GM19455 (cell line): ENCODE results near the gene CHAF1B.
"Not testable (repeated sequence)": the region's sequence is repeated elsewhere in the genome, so short reads cannot be mapped to it uniquely, and the experiment has no call there.

Source experiments
- ATAC-seq: cut with Tn5 transposase; IDR thresholded peaks from one replicate; pipeline ENCODE4 v1.9.1; 2021; ENCODE audit not compliant: unreplicated experiment

CHAF1B gene

DNA sequence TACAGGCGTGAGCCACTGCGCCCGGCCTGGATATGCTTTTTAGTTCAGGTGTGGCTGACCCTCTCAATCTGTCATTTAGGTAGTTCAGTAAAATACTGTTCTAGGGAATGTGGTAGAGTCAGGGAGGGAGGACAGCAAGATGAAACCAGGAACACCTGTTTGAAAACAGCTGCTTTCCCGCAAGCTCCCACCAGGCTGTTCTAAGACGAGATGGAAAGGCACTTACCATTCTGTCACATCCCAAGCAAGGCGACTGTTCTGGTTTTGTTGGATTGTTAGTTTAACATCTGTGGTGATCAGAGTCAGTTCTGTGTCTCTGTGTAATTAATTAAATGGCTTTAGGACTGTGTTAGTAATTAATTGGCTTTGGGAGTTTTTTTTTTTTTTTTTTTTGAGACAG is 2.9 kb downstream of the CHAF1B start:
- no peak for ATAC-seq

DNA sequence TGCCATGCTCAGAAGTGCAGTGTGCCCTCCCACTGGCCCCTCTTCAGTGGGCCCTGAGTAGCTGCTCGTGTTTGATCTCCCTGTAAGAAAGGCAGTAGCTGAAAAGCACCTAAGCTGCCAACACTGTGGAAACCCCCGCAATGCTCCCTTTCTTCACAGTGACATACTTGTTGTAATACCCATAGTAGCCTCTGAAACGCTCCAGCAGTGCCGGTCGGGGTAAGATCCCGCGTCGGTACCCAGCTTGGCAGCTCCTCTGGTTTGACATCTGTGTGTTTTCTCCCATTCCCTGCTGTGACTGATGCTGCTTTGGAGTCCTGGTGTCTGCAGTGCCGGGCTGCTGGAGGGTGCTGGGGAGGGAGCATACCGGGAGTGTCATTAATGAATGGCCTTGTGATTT is 3.6 kb downstream of the CHAF1B start:
- no peak for ATAC-seq

DNA sequence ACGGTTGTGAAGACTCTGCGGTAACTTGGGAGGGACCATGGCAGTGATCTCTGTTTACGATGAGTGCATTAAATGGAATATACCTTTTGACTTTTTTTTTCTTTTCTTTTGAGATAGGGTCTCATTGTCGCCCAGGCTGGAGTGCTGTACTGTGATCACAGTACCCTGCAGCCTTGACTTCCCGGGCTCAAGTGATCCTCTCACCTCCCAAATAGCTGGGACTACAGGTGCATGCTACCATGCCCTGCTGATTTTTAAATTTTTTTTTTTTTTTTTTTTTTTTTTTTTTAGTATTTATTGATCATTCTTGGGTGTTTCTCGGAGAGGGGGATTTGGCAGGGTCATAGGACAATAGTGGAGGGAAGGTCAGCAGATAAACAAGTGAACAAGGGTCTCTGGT is 6.5 kb downstream of the CHAF1B start:
- not testable (repeated sequence) for ATAC-seq

DNA sequence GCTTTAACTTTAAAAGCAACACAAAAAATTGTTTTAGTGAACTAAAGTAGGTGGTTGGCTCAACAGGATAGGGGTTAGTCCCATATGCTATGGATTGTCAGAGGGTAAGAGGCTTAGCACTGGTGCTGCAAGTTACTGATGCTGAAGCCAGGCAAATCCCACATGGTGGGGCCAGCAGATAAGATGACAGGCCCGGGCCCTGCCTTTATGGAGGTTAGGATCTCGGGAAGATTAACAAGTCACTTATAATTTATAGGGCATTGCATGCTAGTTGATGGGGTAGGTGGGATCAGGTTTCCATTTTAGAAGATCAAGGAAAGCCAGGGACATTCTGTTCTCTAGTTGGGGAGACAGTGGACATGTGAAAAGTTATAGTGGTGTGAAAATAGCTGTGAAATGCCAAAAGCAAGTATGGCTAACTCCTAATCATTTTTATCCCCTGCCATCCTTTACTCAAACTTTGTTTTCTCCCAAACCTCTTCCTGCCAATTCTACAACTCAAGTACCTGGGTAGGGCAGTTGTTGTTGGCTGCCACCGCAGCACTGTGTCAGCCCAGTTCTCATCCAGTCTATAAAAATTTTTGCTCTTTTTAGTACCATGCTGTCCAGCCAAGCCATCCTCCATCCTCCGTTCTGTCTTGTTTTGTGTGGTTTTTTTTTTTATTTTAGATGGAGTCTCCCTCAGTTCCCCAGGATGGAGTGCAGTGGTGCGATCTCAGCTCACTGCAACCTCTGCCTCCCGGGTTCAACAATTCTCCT is 10.3 kb downstream of the CHAF1B start:
- no peak for ATAC-seq

DNA sequence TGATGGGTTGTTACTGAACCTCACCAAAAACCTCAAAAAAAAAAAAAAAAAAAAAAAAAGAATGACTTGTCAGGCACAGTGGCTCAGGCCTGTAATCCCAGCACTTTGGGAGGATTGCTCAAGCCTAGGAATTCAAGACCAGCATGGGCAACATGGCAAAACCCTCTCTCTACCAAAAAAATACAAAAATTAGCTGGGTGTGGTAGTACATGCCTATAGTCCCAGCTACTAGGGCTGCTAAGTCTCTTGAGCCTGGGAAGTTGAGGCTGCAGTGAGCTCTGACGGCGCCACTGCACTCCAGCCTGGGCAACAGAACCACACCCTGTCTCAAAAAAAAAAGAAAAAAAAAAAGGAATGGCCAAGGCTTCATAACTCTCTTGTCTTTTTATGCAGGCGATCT is 11.1 kb downstream of the CHAF1B start:
- no peak for ATAC-seq

DNA sequence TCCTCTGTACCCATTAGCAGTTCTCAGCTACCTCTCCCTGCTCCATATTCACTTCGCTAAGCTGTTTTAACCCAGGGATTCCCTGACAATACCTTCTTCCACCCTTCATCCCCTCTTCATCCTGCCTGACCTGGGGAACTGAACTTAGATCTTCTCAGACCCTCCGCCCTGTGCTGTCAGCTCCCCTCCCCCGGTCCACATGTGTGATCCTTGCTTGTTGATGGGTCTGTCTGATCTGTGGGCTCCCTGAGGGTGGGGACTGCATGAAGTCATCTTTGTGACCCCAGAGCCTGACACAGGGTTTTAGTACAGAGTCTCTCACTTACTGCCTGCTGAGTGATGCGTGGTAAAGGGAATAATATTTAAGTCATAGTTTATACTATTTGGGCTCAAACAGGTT is 11.8 kb downstream of the CHAF1B start:
- no peak for ATAC-seq

DNA sequence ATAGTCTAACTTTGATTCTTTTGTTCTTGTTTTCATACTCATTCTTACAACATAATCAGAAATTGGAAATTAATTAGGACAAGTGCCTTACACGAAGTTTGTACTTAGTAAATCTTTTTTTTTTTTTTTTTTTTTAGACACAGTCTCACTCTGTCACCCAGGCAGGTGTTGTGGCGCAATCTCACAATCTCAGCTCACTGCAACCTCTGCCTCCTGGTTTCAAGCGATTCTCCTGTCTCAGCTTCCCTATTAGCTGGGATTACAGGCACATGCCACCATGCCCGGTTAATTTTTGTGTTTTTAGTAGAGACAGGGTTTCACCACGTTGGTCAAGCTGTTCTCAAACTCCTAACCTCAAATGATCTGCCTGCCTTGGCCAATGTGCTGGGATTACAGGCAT is 12.4 kb downstream of the CHAF1B start:
- no peak for ATAC-seq

DNA sequence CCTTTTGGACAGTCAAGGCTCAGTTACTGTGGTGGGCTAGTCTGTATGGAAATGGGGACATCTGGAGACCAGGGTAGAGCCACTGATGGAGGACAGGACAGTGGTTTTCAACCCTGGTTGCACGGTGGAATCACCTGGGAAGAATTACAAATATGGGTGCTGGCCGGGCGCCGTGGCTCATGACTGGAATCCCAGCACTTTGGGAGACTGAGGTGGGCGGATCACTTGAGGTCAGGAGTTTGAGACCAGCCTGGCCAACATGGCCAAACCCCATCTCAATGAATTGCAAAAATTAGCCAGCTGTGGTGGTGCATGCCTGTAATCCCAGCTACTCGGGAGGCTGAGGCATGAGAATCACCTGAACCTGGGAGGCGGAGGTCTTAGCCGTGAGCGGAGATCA is 14.5 kb downstream of the CHAF1B start:
- not testable (repeated sequence) for ATAC-seq

DNA sequence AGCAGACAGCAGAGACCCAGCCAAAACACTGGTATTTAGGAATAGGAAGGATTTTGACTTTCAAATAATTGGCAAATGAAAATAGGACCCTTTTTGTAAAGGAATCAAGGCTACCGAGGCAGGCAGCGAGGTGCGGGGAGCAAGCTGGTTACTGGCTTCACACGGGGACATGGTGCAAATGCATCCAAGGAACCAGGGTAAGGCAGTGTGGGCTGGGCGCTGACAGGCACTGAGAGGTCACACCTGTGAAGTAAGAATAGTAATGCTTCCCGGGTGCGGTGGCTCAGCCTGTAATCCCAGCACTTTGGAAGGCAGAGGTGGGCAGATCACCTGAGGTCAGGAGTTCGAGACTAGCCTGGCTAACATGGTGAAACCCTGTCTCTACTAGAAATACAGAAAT is 15.5 kb downstream of the CHAF1B start:
- ATAC-seq: no peak

DNA sequence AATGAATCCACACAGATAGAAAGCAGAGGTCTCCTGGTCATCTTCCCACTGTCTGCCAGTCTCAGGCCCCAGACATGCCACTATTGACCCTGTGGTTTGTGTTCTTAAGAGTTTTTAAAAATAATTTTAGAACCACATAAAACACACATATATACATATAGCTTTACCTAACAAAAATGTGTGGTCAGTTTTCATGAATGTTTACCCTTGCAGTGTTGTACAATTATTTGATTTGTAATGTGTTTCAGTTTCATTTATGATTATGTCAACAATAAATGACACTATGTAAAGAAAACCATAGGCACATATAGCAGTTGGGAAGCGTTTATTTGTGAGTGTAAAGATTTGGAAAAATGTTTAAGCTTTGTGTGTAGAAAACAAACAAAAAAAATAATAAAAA is 17.1 kb downstream of the CHAF1B start:
- ATAC-seq: no peak

DNA sequence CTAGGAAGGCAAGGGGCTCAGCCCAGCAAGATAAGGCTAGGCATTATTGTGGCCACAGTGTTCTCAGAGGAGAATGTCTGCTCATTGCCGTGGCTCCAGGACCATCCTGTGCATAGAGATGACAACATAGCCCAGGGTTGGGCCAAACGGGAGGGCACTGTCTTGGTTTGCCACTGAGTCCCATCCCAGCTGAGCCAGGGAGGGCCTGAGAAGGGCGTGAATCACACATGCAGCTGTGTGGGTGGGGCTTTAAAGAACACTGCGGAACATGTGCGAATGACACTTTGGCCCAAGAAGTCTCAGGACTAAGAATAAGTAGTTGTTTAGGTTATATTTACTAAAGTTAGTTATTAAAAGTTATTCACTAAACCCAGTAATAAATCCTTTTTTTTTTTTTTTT is 18.5 kb downstream of the CHAF1B start:
- no peak for ATAC-seq

DNA sequence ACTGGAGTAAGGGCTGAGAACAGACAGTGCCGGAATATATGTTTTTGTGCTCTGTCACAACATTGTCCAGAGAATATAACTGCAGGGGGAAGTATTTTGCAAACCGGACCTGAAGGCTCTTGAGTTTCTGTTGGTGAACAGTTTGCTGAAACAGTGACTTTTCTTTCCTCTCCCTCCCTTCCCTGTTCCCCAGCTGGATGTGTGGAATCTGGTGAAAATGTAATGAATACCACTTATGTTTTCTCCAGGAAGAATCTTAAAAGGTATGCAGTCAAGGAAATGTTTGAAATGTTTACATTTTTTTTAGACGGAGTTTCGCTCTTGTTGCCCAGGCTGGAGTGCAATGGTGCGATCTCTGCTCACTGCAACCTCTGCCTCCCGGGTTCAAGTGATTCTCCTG is 23.4 kb downstream of the CHAF1B start:
- no peak for ATAC-seq

DNA sequence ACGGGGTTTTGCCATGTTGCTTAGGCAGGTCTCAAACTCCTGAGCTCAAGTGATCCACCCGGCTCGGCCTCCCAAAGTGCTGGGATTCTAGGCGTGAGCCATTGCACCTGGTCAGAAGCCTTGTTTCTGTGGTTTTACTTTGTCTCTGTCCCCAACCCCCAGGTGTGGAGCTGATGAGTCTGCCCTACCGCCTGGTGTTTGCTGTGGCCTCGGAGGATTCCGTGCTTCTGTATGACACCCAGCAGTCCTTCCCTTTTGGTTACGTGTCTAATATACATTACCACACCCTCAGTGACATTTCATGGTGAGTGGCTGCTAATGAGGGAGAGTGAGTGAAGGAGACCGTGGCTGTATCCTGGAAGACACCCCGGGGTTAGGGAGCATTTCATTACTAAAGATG is 26.1 kb downstream of the CHAF1B start:
- no peak for ATAC-seq

DNA sequence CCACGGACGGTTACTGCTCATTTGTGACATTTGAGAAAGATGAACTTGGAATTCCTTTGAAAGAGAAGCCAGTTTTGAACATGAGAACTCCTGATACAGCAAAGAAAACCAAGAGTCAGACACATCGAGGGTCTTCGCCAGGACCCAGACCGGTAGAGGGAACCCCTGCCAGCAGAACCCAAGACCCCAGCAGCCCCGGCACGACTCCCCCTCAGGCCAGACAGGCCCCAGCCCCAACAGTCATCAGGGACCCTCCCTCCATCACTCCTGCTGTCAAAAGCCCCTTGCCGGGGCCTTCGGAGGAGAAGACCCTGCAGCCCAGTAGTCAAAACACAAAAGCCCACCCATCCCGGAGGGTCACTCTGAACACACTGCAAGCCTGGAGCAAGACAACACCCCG is 27.7 kb downstream of the CHAF1B start:
- ATAC-seq: no peak

DNA sequence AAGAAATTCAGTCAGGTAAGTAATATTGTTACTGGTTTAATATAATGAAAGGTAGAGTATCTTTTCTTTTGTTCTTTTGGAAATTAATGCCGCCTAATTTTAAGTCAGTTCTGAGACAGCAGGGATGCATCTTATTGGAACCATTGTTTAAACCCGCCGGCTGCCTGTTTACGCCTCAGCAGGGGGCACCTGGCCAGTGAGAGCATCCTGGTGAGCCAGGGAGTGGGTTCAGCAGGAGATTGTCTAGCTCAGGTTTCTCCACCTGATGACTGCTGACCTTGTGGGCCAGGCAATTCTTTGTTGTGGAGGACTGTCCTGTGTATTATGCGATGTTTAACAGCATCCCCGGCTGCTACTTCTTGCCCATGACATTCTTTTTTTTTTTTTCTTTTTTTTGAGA is 30.2 kb downstream of the CHAF1B start:
- ATAC-seq: no peak

DNA sequence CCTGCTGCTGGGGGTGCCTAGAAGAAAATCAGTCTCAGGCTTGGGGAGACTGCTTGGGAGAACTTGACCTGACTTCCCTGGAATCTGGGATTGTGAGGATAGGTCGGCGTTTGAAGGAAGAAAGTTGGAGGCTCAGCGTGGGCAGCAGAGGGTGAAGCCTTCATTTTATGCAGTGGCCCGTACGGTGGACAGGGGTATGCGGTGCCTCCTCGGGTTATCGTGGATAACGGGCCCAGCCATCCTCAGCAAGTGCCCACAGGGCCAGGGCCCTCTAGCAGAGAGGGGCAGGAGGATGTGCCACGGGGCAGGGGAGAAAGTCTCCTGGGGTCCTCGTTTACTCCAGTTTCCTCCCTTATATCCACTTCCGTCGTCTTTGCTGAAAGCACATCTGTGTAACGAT is 34.0 kb downstream of the CHAF1B start:
- ATAC-seq: no peak

DNA sequence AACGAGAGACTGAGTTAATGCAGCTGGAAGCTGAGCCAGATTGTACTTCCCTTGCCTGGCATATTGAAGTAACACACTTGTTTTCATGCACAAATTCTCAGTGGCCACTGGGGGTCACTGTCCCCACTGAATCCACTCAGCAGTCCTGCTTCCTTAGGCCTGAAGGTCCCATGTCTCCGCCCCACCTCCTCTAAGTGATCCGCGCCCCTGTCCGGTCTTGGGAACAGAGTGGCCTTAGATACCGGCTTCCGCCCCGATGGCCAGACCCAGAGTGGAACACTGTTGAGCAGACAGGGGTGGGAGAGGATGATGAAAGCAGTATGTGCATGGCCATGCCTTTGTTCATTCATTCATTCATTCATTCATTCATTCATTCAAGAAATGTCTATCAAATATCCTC is 34.8 kb downstream of the CHAF1B start:
- no peak for ATAC-seq

DNA sequence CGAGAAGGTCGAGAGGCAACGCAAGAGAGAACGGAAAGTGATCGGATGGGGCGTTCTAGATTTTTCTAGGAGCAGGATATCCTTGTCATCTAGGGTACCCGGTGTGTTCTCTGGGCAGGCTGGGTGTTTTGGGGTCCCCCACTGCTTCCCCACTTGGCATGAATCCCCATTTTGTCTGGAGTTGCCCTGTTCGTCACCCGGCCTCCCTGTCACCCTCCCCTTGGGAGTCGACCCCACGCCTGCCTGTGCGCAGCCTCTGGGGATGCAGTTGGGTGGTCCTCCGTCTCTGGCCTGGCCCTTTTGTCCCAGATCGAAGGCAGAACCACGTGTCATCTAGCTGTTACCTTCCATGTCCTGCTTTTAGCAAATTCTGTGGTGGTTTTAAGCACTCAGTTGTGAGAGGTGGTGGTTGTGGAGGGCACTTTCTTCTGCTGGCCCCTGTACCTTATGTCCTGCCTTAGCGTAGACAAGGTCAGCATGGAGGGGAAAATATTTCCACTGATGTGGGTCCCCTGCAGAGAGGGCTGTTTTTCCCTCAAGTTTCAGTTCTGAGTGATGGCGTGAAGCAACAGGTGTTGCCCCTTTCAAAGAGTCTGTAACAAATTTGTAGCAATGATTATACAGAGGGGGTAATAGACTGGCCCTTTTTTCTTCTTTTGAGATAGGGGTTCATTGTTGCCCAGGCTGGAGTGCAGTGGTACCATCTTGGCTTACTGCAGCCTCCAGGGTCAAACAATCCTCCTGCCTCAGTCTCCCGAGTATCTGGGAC is 35.6 kb downstream of the CHAF1B start:
- no peak for ATAC-seq

DNA sequence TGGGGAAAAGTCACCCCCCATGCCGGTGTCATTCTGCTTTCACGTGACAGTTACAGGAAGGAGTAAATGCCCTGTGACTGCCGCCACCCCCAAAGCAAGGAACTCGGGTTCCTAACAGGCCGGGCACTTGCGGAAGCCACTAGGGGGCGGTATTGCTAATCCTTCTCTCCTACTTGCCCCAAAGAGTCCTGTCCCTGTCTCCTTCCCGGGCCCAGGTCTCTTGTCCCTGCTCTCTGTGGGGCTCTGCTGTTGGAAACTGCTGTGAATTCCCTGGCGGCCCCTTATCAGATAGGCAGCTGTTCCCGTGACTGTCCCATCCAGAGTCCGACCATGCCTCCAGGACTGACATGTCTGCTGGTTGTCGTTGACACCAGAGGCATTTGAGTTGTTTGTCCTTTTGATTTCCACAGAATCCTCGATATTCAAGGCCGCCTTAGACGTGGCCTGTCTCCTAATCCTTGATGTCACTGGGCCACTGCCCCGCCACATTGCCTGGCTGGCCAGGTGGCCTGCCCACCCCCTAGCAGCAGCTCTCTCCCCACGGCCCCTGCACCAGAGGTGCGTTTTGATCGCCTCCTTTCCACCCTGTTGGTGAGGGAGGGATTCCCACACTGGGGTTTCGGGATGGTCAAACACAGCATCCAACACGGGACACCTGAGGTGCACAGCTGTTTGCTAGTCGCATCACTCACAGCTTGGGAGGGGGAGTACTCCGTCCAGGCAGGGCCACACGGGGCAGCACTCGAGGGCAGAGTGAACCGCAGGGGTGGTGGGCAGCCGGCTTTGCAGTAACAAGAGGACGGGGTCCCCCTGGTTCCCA is 37.3 kb downstream of the CHAF1B start:
- no peak for ATAC-seq

DNA sequence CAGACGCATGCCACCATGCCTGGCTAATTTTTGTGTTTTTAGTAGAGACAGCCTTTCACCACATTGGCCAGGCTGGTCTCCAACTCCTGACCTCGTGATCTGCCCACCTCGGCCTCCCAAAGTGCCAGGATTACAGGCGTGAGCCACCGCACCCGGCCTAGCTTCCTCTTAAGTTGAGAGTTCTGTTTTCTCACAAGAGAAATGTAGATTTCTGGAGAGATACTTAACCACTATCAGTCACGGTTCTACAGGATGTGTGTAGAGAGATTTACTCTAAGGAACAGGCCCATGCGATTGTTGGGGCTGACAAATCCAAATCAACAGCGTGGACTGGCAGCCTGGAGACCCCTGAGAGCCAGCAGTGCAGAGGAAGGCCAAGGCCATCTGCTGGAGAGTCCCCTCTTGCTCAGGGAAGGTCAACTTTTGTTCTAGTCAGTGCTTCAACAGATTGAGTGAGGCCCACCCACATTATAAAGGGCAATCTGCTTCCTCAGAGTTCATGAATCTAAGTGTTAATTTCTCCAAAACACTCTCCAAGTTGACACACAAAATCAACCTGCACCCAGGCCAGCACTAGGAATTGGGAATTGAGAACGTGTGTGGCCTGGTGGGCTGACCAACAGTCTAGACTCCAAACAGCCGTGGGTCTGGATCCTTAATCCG is 38.7 kb downstream of the CHAF1B start:
- no peak for ATAC-seq

DNA sequence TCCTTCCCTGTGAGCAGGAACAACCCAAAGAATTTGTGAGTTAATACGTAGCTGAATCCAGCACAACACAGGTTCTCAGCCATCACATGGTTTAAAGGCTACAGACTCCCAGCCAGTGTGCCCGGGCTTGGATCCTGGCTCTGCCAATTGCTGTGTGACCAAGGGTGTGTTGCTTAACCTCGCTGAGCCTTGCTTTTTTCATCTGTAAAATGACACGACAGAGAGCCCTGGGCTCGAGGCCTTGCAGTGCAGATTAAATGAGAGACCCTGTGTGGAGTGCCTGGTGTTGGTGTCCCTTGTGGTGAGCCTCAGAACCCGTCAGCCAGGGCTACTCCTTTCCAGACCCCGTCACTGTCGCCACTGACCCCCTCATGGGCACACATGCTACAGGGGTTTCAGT is 39.4 kb downstream of the CHAF1B start:
- ATAC-seq: no peak
